Bronchial epithelial cell (primary cell): ENCODE data around the gene IL3RA. TPM values are rescaled to one million over a fixed set of nuclear protein-coding genes. Genes with fewer than 3 reads are reported as not detected.

Source experiments
- DNase-seq: peaks from one replicate; pipeline ENCODE4 v3.0.0-alpha.2; 2010; ENCODE audit warnings: low read depth
- FAIRE-seq: peaks from 2 replicates; lab custom pipeline; 2011; peaks lifted over from hg19 to GRCh38; lab: Jason Lieb, UNC
- H3K27me3 ChIP-seq: 2 replicates; pipeline ENCODE4 v1.5.1; 2011; ENCODE audit warnings: low read length; ENCODE audit not compliant: control insufficient read depth, insufficient read depth
- H3K36me3 ChIP-seq: 2 replicates; pipeline ENCODE4 v1.5.1; 2011; ENCODE audit warnings: low read length; ENCODE audit not compliant: control insufficient read depth, insufficient read depth
- H3K4me3 ChIP-seq: 2 replicates; pipeline ENCODE4 v1.5.1; 2011; ENCODE audit warnings: mild to moderate bottlenecking, low read depth, low read length, control low read depth
- CTCF ChIP-seq: IDR thresholded peaks from 2 replicates; pipeline ENCODE4 v1.5.1; 2011; ENCODE audit warnings: mild to moderate bottlenecking, moderate library complexity, low read length, control low read depth, inconsistent platforms; ENCODE audit not compliant: insufficient read depth, severe bottlenecking
- total RNA-seq: library from RNA; depleted of rRNA; stranded (reverse); fragments of >200 nt; gene quantifications from 2 replicates; pipeline ENCODE4 v1.2.1, GENCODE V29; 2014

IL3RA gene
- total RNA-seq, 1 donor from 2014 or later = not detected

GRCh38 chrX:1416965-1417760, 80.6 kb downstream of the IL3RA start:
- H3K36me3 ChIP-seq = peaks cover 3% of the 10 kb centered on the region
- DNase-seq = no peak
- no peak for TF ChIP-seq CTCF
- no peak overlapping the region for H3K4me3 ChIP-seq
- no peak for FAIRE-seq
- H3K27me3 ChIP-seq = no peaks in the 10 kb centered on the region

DNA sequence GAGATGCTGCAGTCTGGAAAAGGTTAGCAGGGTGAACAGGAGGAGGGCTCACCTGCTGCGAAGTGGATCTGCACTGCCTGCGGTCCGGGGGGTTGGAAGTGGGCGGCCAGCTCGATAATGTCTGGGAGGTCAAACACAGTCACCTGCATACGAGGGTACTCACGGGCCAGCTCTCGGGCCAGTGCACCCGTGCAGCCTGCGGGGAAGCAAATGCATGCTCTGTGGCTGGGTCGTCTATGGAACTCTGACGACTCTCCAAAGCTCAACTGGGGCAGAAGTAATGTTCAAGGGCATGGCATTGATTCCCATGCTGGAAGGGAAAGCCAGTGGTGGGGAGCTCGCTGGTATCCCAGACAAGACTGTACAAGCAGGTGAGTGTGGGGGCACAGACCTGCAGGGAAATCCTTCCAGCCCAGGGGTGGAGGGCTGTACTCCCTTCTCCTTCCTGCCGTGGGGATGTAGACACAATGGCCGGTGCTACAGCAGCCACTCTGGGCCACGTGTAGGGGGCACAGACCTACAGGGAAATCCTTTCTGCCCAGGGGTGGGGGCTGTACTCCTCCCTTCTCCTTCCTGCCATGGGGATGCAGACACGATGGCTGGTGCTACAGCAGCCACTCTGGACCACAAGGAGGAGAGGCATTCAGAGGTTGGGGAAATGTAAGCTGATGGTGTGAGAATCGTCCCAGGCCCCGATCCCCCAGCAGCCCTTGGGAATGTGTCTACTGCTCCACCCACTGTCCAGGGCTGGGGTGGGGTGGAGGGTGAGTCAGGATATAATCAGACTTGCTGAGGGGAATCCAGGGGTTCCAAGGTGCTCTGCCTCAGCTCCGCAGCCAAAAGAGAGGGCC, 81.6 kb downstream of the IL3RA start:
- DNase-seq (no peak), FAIRE-seq (no peak)
- H3K4me3 ChIP-seq = no peak overlapping the region
- no peaks in the 10 kb centered on the region for H3K27me3 ChIP-seq
- no peak for TF ChIP-seq CTCF
- peaks cover 2% of the 10 kb centered on the region for H3K36me3 ChIP-seq

DNA sequence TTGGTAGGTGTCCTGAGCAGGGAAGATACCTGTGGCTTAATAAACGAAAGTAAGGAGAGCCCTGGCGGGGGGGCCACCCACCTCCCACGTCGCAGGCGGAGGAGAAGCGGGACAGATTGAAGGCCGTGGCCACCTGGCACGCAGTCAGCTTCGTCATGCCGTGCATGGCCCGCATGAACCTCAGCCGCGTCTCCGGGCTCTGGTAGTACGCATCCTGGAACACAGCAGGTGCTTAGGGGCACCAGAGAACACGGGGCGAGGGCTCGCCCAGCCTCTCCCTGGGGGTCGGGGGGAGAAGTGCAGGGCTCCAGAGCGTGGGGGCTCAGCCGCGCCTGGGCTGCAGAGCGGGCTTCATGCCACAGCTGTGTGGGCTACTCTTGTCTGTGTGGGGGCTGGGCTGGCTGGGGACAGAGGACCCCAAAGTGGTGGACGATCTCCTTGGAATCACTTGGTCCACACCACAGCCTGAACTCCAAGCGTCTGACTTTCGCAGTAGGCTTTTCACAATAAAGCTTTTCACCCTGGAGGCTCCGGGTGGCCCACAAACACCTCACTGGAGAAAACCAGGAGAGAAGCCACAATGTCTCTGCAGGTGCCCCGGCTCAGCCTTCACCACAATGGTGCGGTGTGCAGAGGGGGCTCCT, 82.4 kb downstream of the IL3RA start:
- FAIRE-seq (no peak), DNase-seq (no peak)
- peaks cover 2% of the 10 kb centered on the region for H3K36me3 ChIP-seq
- H3K27me3 ChIP-seq = no peaks in the 10 kb centered on the region
- TF ChIP-seq CTCF = no peak
- H3K4me3 ChIP-seq = no peak overlapping the region

- H3K27me3 ChIP-seq = no peaks in the 10 kb centered on the region
- FAIRE-seq (no peak), DNase-seq (no peak)
- peaks cover 2% of the 10 kb centered on the region for H3K36me3 ChIP-seq
- H3K4me3 ChIP-seq = no peak overlapping the region
- TF ChIP-seq CTCF = no peak
Observed at GRCh38 chrX:1419545-1420355, 83.2 kb downstream of the IL3RA start.

GRCh38 chrX:1420371-1420770, 83.8 kb downstream of the IL3RA start:
- Histone ChIP-seq H3K27me3 (no peaks in the 10 kb centered on the region), H3K4me3 (no peak overlapping the region), H3K36me3 (peaks cover 3% of the 10 kb centered on the region)
- no peak for TF ChIP-seq CTCF
- FAIRE-seq = no peak
- no peak for DNase-seq
